Measurements from ENCODE around the gene DIP2A. TPM values are rescaled to one million over a fixed set of nuclear protein-coding genes. Genes with fewer than 3 reads are reported as not detected.
A peak's percentile ranks its signal among the peaks of the same experiment; 100 is the strongest.

DIP2A gene
- total RNA-seq, 1 experiment from 2014 or later, result 16.4 TPM

GRCh38 chr21:46594276-46594675 is 135.6 kb downstream of the DIP2A start:
- DNase-seq (ENCODE audit: low read depth), result no peak

- no peak for DNase-seq (ENCODE audit: low read depth)
Measured at GRCh38 chr21:46596201-46596600, 137.5 kb downstream of the DIP2A start.

- DNase-seq (ENCODE audit: low read depth), result no peak
Measured at GRCh38 chr21:46597031-46597430, 138.3 kb downstream of the DIP2A start.

GRCh38 chr21:46597896-46598343 is 139.2 kb downstream of the DIP2A start:
- DNase-seq (ENCODE audit: low read depth), result no peak

GRCh38 chr21:46598581-46599572 is 140.2 kb downstream of the DIP2A start:
- DNase-seq (ENCODE audit: low read depth), result no peak

GRCh38 chr21:46600305-46600704 is 141.6 kb downstream of the DIP2A start:
- DNase-seq (ENCODE audit: low read depth), result no peak

- no peak for DNase-seq (ENCODE audit: low read depth)
Measured at GRCh38 chr21:46600978-46601377, 142.3 kb downstream of the DIP2A start.

- no peak for DNase-seq (ENCODE audit: low read depth)
Measured at GRCh38 chr21:46603228-46603627, 144.5 kb downstream of the DIP2A start.

- DNase-seq (ENCODE audit: low read depth), result no peak
Measured at GRCh38 chr21:46604329-46604974, 145.8 kb downstream of the DIP2A start.

- peak; percentile 23 for DNase-seq (ENCODE audit: low read depth)
Measured at GRCh38 chr21:46604975-46605766, 146.5 kb downstream of the DIP2A start, which contains the start of gene S100B. TSS of gene S100B (minus strand) at chr21:46605082. CDS start at chr21:46602415, 2,667 bp downstream.

GRCh38 chr21:46605767-46606426 is 147.2 kb downstream of the DIP2A start:
- no peak for DNase-seq (ENCODE audit: low read depth)

GRCh38 chr21:46606427-46606813 is 147.7 kb downstream of the DIP2A start:
- no peak for DNase-seq (ENCODE audit: low read depth)

- no peak for DNase-seq (ENCODE audit: low read depth)
Measured at GRCh38 chr21:46607636-46608035, 148.9 kb downstream of the DIP2A start.

- no peak for DNase-seq (ENCODE audit: low read depth)
Measured at GRCh38 chr21:46608672-46609111, 150.0 kb downstream of the DIP2A start.

- no peak for DNase-seq (ENCODE audit: low read depth)
Measured at GRCh38 chr21:46610018-46610701, 151.5 kb downstream of the DIP2A start.

- no peak for DNase-seq (ENCODE audit: low read depth)
Measured at GRCh38 chr21:46613391-46613790, 154.7 kb downstream of the DIP2A start.

- DNase-seq (ENCODE audit: low read depth), result no peak
Measured at GRCh38 chr21:46616050-46616449, 157.4 kb downstream of the DIP2A start.

GRCh38 chr21:46616656-46617055 is 158.0 kb downstream of the DIP2A start:
- DNase-seq (ENCODE audit: low read depth), result no peak

- DNase-seq (ENCODE audit: low read depth), result peak; percentile 84
Measured at GRCh38 chr21:46617267-46618051, 158.8 kb downstream of the DIP2A start.
